ENCODE results near the gene ARHGEF37. TPM values are rescaled to one million over a fixed set of nuclear protein-coding genes. Genes with fewer than 3 reads are reported as not detected.

The ARHGEF37 gene
- total RNA-seq, 1 donor: 0.72 TPM

GRCh38 chr5:149540089-149540488 is 41.2 kb upstream of the ARHGEF37 start:
- no peak overlapping the region for H2AFZ ChIP-seq (ENCODE audit: low read length)
- TF ChIP-seq CTCF (IDR thresholded peaks at IDR 0.05; ENCODE audit: extremely low read depth, low read depth, low read length): no peak
- DNase-seq (ENCODE audit: insufficient read length, low spot score, missing footprints): no peak
- H3K27me3 ChIP-seq (ENCODE audit: insufficient read depth, low read length): no peaks in the 10 kb centered on the region
- H3K4me2 ChIP-seq (ENCODE audit: insufficient read depth, low read length): no peak overlapping the region
- peaks cover 72% of the 10 kb centered on the region for H4K20me1 ChIP-seq (ENCODE audit: insufficient read depth, low read length)
- H3K4me1 ChIP-seq (ENCODE audit: insufficient read depth, low read length): peaks cover 9% of the 10 kb centered on the region
- peak overlapping the region; percentile 26 for H3K27ac ChIP-seq (ENCODE audit: low read depth, low read length)
- no peaks in the 10 kb centered on the region for H3K9me3 ChIP-seq (ENCODE audit: low read depth, low read length)
- peaks cover 56% of the 10 kb centered on the region for H3K36me3 ChIP-seq (ENCODE audit: insufficient read depth, low read length)
- no peak overlapping the region for H3K4me3 ChIP-seq (ENCODE audit: insufficient read depth, low read length)
- peaks cover 96% of the 10 kb centered on the region for H3K79me2 ChIP-seq (ENCODE audit: insufficient read depth, low read length)

- Histone ChIP-seq H3K4me3 (ENCODE audit: insufficient read depth, low read length) (no peak overlapping the region), H3K4me2 (ENCODE audit: insufficient read depth, low read length) (no peak overlapping the region), H2AFZ (ENCODE audit: low read length) (no peak overlapping the region), H3K27ac (ENCODE audit: low read depth, low read length) (no peak overlapping the region), H3K9me3 (ENCODE audit: low read depth, low read length) (no peaks in the 10 kb centered on the region), H3K79me2 (ENCODE audit: insufficient read depth, low read length) (peaks cover 96% of the 10 kb centered on the region), H3K27me3 (ENCODE audit: insufficient read depth, low read length) (no peaks in the 10 kb centered on the region), H4K20me1 (ENCODE audit: insufficient read depth, low read length) (peaks cover 59% of the 10 kb centered on the region), H3K36me3 (ENCODE audit: insufficient read depth, low read length) (peaks cover 59% of the 10 kb centered on the region), H3K4me1 (ENCODE audit: insufficient read depth, low read length) (peaks cover 9% of the 10 kb centered on the region)
- no peak for TF ChIP-seq CTCF (IDR thresholded peaks at IDR 0.05; ENCODE audit: extremely low read depth, low read depth, low read length)
- DNase-seq (ENCODE audit: insufficient read length, low spot score, missing footprints): no peak
Measured at GRCh38 chr5:149541893-149542292, 39.4 kb upstream of the ARHGEF37 start.

GRCh38 chr5:149543361-149544027 is 37.8 kb upstream of the ARHGEF37 start:
- Histone ChIP-seq H3K4me1 (ENCODE audit: insufficient read depth, low read length) (peaks cover 19% of the 10 kb centered on the region), H2AFZ (ENCODE audit: low read length) (no peak overlapping the region), H3K36me3 (ENCODE audit: insufficient read depth, low read length) (peaks cover 60% of the 10 kb centered on the region), H3K4me2 (ENCODE audit: insufficient read depth, low read length) (no peak overlapping the region), H3K79me2 (ENCODE audit: insufficient read depth, low read length) (peaks cover 97% of the 10 kb centered on the region), H3K27ac (ENCODE audit: low read depth, low read length) (no peak overlapping the region), H4K20me1 (ENCODE audit: insufficient read depth, low read length) (peaks cover 56% of the 10 kb centered on the region), H3K4me3 (ENCODE audit: insufficient read depth, low read length) (no peak overlapping the region), H3K27me3 (ENCODE audit: insufficient read depth, low read length) (no peaks in the 10 kb centered on the region), H3K9me3 (ENCODE audit: low read depth, low read length) (no peaks in the 10 kb centered on the region)
- no peak for TF ChIP-seq CTCF (IDR thresholded peaks at IDR 0.05; ENCODE audit: extremely low read depth, low read depth, low read length)
- no peak for DNase-seq (ENCODE audit: insufficient read length, low spot score, missing footprints)

GRCh38 chr5:149544028-149544420 is 37.3 kb upstream of the ARHGEF37 start:
- TF ChIP-seq CTCF (IDR thresholded peaks at IDR 0.05; ENCODE audit: extremely low read depth, low read depth, low read length): no peak
- Histone ChIP-seq H3K4me3 (ENCODE audit: insufficient read depth, low read length) (no peak overlapping the region), H4K20me1 (ENCODE audit: insufficient read depth, low read length) (peaks cover 57% of the 10 kb centered on the region), H3K27me3 (ENCODE audit: insufficient read depth, low read length) (no peaks in the 10 kb centered on the region), H3K79me2 (ENCODE audit: insufficient read depth, low read length) (peaks cover 98% of the 10 kb centered on the region), H2AFZ (ENCODE audit: low read length) (no peak overlapping the region), H3K9me3 (ENCODE audit: low read depth, low read length) (no peaks in the 10 kb centered on the region), H3K27ac (ENCODE audit: low read depth, low read length) (no peak overlapping the region), H3K4me2 (ENCODE audit: insufficient read depth, low read length) (no peak overlapping the region), H3K36me3 (ENCODE audit: insufficient read depth, low read length) (peaks cover 64% of the 10 kb centered on the region), H3K4me1 (ENCODE audit: insufficient read depth, low read length) (peaks cover 24% of the 10 kb centered on the region)
- DNase-seq (ENCODE audit: insufficient read length, low spot score, missing footprints): no peak
